SW 1271 (cell line): ENCODE measurements around the gene TAF1D.
A peak's percentile ranks its signal among the peaks of the same experiment; 100 is the strongest.
"Not testable (repeated sequence)": the region's sequence is repeated elsewhere in the genome, so short reads cannot be mapped to it uniquely, and the experiment has no call there.

ENCODE experiments used
- DNase-seq, 2 experiments: peaks; one replicate each; lab custom pipeline; 2025; lab: John Stamatoyannopoulos, UW

The TAF1D gene

DNA sequence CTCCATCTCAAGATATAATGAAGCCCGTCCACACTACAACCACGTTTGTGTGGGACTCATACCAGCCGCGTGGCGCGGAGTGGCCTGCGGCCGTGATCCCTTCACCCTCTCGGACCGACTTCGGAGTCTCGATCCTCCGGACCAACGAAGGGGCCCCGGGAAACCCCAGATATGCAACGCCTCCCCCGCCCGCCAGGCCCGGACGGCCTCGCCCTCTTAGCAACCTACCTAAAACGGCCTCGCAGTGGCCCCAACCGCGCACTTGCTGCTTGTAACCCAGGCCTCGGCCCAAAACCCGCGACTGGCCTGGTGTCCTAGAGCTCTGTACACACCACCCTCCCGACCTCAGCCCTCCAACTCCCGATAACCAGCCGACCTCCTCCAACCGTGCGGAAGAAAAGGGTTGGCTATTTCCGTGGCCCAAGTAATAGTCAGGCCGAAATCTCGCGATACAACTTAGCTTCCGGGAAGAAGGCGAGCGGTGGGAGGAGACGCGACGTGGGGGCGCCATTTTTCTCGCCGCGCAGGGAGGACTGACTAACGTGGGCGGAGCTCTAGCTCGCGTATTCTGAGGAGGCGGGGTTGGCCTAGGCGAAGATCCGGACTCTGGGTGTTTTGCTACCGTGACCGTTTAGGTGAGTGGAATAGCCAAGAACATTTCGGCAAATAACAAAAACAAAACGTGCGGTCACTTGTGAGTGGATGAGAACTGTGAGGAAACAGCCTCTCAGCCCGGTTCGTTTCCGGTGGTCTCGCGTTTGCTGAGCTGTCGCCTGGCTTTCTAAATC is at the start of gene TAF1D, which contains the start of gene C11orf54:
TSS of gene TAF1D (minus strand) at position 402 of the 788 bp plus-strand sequence. CDS start 2,191 bp downstream, outside the sequence.
TSS of gene C11orf54 (plus strand) at position 579 of the 788 bp plus-strand sequence. CDS start 5,722 bp downstream, outside the sequence.
- DNase-seq, result peak; percentile 100

GRCh38 chr11:93784935-93785360 is 43.7 kb upstream of the TAF1D start:
- DNase-seq, result peak in 1 of 2 experiments; percentile 75

DNA sequence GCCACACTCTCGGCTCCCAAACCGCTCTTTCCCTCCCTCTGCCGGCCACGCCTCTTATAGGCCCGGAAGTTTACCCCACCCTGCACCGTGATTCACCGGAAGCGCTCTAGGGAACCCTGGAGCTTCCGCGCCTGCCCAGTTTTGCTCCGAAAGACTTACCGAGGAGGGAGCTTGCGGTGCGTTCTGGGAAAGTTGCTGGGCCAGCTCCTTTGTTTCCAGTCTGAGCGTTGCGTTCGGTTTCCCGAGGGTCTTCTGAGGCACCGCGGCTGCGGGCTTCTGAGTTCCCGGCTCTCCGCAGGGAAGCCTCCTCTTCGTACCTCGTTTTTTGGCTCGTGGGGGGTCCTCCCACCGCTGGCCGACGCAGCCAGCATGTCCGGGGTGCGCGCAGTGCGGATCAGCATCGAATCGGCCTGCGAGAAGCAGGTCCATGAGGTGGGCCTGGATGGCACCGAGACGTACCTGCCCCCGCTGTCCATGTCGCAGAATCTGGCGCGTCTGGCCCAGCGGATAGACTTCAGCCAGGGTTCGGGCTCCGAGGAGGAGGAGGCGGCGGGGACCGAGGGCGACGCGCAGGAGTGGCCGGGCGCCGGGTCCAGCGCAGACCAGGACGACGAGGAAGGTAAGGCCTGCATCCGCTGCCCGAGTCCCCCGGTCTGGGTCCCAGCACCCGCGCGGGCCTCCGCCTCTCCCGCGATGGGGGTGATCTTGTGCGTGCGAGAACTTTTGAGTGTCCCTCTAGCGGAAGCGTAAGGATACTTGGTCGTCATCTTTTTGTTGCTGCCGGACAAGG is 43.0 kb upstream of the TAF1D start, which contains the start of gene MED17:
TSS of gene MED17 (plus strand) at position 138 of the 790 bp plus-strand sequence. CDS start at position 370, 232 bp downstream.
- DNase-seq, result peak; percentile 99 to 100

GRCh38 chr11:93783765-93784144 is 42.5 kb upstream of the TAF1D start:
- no peak for DNase-seq

DNA sequence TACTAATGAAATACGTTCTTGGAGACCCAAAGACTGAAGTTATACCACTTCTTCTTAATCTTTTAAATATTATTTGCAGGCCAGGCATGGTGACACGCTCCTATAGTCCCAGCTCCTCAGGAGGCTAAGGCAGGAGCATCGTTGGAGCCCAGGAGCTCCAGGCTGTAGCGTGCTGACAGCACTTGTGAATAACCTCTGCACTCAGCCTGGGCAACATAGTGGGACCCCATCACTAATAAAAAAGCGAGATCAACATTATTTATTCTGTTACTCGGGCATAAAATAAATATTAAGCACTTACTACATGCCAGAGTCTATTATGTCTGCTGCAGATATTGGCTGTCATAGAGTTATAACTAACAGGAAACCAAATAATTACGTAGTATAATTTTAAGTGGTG is 42.1 kb upstream of the TAF1D start:
- no peak for DNase-seq

- DNase-seq, result peak in 1 of 2 experiments; percentile 63
Measured at GRCh38 chr11:93775289-93775688, 34.0 kb upstream of the TAF1D start.

DNA sequence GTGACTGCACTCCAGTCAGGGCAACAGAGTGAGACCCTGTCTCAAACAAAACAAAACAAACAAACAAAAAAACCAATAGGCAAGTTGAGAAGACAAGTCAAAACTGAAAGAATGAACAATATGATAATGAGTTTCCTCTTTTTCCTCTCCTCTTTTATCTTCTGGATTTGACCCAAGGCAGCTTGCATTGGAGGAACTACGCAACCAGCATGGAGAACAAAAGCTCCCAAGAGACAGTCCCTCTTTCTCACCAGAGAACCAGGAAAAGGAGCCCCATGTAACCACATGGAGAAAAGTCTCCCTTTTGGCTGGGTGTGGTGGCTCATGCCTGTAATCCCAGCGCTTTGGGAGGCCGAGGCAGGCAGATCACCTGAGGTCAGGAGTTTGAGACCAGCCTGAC is 33.3 kb upstream of the TAF1D start:
- DNase-seq, result not testable (repeated sequence)

- no peak for DNase-seq
Measured at GRCh38 chr11:93773601-93774200, 32.4 kb upstream of the TAF1D start.

DNA sequence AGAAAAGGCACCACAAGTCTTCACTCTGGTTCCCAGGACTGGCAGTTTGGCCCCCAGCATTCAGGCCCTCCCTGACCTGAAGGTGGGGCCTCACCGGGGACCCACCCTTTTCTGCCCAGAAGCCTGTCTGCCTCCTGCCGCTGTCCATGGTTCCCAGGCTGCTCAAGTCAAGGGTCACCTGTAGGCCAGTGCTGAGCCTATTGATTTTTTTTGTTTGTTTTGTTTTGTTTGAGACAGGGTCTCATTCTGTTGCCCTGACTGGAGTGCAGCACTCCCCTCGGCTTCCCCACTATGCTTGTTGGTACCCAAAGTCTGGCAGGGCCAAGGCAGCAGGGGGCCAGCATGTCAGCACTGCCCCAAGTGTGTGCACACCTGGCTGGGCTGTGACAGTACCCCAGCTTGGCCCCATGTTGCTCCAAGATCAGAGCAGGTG is 31.8 kb upstream of the TAF1D start:
- no peak for DNase-seq

DNA sequence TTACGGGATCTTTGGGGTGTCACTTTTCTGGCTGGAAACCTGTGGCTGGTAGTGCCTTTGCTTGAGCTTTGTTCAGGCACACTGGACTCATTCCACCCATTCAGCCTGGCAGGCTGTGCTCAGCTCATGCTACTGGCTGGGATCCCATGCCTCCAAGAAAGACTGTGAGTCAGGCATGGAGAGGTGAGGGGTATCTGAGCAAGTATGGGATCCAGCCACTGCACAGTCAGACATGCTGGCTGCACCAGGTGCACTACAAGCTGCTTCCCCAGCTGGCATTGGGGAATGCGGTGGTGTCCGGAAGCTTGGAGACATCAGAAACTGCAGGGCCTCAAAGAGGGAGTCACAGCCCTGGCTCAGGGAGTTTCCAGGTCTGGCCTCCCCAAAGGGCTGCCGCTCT is 30.8 kb upstream of the TAF1D start:
- DNase-seq, result no peak

DNA sequence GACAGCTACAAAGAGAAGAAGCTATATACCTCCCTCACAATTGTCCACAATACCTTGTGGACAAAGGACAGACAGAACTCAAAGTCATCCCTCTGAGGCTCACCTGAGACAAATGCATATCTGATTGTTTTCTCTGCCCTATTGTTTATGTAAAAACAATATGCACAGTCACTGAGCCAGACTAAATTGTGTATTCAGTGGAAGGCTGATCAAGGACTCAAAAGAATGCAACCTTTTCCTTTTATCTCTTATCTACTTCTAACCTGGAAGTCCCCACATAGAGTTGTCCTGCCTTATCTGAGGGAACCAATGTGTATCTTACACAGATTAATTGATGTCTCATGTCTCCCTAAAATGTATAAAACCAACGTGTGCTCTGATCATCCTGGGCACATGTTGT is 28.9 kb upstream of the TAF1D start:
- no peak for DNase-seq

GRCh38 chr11:93767018-93767417 is 25.7 kb upstream of the TAF1D start:
- DNase-seq, result no peak

DNA sequence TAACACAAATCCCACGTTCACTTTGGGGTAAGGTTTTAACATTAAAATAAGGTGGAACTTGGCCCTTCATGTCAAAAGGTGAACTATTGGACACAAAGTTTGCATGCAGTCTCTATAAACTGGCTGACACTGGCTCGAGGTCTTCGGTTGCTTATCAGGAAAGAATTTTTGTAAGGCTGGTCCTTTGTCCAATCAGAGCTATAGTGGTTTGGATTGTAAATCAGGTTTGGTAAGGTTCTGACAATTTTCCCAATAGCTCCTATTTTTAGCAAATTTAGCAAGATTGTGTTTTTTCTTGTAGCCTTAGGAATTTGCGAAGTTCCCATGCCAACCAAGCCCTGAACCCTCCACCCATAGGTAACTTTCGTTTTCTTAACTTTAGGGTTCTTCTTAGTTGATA is 25.2 kb upstream of the TAF1D start:
- no peak for DNase-seq

- no peak for DNase-seq
Measured at GRCh38 chr11:93765551-93765950, 24.3 kb upstream of the TAF1D start.

DNA sequence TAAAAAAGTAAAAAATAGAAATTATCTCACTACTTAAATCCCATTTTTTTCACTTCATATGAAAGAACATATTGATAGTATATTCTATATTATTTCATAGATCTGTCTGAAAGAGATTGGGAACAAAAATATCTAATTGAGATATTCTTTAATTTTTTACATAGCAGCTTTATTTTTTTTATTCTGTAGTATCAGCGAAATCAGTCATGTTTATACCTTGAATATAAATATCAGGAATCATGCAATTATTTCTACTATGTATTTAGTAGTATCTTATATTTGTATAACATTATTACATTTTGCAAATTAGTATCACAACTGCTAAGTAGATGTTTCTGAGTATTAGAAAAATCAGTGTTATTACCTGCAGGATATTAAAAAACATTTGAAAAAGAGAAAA is 20.6 kb upstream of the TAF1D start:
- DNase-seq, result no peak

- DNase-seq, result not testable (repeated sequence)
Measured at GRCh38 chr11:93759123-93759522, 17.8 kb upstream of the TAF1D start.

GRCh38 chr11:93757924-93758865 is 16.9 kb upstream of the TAF1D start:
- no peak for DNase-seq

GRCh38 chr11:93757301-93757700 is 16.0 kb upstream of the TAF1D start:
- DNase-seq, result no peak

- no peak for DNase-seq
Measured at GRCh38 chr11:93756748-93757147, 15.5 kb upstream of the TAF1D start.

DNA sequence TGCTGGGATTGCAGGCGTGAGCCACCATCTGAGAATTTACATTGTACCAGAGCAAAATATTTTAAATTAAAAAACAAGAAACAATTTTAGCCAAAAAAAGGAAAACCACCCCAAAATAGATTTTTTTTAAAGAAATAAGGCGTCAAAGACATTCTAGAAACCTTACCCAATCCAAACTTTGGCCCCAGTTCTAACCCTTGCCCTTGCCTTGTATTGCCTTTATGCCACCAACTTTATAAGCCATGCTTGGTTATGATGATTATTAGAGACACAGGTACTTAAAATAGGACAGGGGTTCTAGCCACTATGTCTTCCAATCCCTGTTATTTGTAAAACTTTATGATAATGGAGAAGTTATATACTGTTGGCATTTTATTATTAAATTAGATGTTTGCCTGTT is 11.9 kb upstream of the TAF1D start:
- DNase-seq, result no peak

DNA sequence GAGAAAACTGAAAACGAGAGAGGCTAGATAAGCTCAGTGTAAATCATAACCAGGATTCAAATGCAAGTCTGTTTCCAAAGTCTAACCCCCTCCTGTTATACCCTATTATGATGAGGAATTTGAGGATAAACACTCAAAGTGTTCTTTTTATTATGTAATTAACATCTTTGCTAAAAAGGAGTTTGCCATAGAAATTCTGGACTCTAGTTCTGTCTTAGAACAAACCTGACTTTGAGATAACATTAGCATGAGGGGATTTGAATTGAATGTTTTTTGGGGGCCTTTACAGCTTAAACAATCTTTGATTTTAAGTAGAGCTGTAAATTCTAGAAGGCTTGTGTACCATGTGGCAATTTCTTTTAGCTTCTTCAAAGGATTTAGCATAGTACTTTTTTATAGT is 9.7 kb upstream of the TAF1D start:
- no peak for DNase-seq
